Measurements from ENCODE around the gene MRPL30.
"Not testable (repeated sequence)": the region's sequence is repeated elsewhere in the genome, so short reads cannot be mapped to it uniquely, and the experiment has no call there.

DNA sequence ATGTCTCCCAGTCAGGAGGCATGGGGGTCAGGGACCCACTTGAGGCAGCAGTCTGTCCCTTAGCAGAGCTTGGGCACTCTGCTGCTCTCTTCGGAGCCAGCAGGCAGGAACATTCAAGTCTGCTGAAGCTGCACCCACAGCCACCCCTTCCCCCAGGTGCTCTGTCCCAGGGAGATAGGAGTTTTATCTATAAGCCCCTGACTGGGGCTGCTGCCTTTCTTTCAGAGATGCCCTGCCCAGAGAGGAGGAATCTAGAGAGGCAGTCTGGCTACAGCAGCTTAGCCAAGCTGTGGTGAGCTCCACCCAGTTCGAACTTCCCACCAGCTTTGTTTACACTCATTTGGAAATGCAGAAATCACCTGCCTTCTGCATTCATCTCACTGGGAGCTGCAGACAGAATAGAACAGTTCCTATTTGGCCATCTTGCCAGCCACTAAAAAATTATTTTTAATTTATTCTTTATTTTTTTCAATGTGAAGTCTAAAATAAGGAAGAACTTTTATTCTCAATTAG, 45.9 kb upstream of the MRPL30 start:
- TF ChIP-seq, protein P1, sequence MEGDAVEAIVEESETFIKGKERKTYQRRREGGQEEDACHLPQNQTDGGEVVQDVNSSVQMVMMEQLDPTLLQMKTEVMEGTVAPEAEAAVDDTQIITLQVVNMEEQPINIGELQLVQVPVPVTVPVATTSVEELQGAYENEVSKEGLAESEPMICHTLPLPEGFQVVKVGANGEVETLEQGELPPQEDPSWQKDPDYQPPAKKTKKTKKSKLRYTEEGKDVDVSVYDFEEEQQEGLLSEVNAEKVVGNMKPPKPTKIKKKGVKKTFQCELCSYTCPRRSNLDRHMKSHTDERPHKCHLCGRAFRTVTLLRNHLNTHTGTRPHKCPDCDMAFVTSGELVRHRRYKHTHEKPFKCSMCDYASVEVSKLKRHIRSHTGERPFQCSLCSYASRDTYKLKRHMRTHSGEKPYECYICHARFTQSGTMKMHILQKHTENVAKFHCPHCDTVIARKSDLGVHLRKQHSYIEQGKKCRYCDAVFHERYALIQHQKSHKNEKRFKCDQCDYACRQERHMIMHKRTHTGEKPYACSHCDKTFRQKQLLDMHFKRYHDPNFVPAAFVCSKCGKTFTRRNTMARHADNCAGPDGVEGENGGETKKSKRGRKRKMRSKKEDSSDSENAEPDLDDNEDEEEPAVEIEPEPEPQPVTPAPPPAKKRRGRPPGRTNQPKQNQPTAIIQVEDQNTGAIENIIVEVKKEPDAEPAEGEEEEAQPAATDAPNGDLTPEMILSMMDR (IDR thresholded peaks at IDR 0.05; ENCODE audit: low read length), result not testable (repeated sequence)
- not testable (repeated sequence) for TF ChIP-seq EZH2 (IDR thresholded peaks at IDR 0.05; ENCODE audit: borderline replicate concordance, low read length)

All from OCI-LY1 (cell line).